ENCODE measurements around the gene NPEPL1.

Gene NPEPL1

GRCh38 chr20:58659841-58660240 lies 32.8 kb upstream of the NPEPL1 start:
- Histone ChIP-seq H3K4me1 (ENCODE audit: control insufficient read depth in 1 of 2, insufficient read depth in 2 of 2, low read length in 2 of 2) (peaks cover 0 to 42% of the 10 kb centered on the region in 2 donors), H3K27ac (ENCODE audit: low read length) (peak overlapping the region; percentile 24), H3K36me3 (ENCODE audit: control insufficient read depth in 1 of 2, insufficient read depth in 2 of 2, low read length in 2 of 2) (peaks cover 7 to 10% of the 10 kb centered on the region in 2 donors)

GRCh38 chr20:58660855-58661597 lies 31.6 kb upstream of the NPEPL1 start:
- Histone ChIP-seq H3K27me3 (ENCODE audit: low read depth, low read length) (no peaks in the 10 kb centered on the region), H3K4me1 (ENCODE audit: control insufficient read depth in 1 of 2, insufficient read depth in 2 of 2, low read length in 2 of 2) (peaks cover 0 to 32% of the 10 kb centered on the region in 2 donors), H3K36me3 (ENCODE audit: control insufficient read depth in 1 of 2, insufficient read depth in 2 of 2, low read length in 2 of 2) (peaks cover 7 to 13% of the 10 kb centered on the region in 2 donors), H3K4me3 (ENCODE audit: low read depth in 1 of 2, low read length in 2 of 2) (no peak overlapping the region), H3K9me3 (ENCODE audit: control insufficient read depth in 1 of 2, low read length in 2 of 2) (no peaks in the 10 kb centered on the region), H3K27ac (ENCODE audit: low read length) (peak overlapping the region; percentile 24)

More at GRCh38 chr20:58659841-58660240, 32.8 kb upstream of the NPEPL1 start:
- Histone ChIP-seq H3K9me3 (ENCODE audit: control insufficient read depth in 1 of 2, low read length in 2 of 2) (no peaks in the 10 kb centered on the region), H3K27me3 (ENCODE audit: low read depth, low read length) (no peaks in the 10 kb centered on the region), H3K4me3 (ENCODE audit: low read depth in 1 of 2, low read length in 2 of 2) (no peak overlapping the region)

- H3K4me3 ChIP-seq (ENCODE audit: low read depth in 1 of 2, low read length in 2 of 2), result no peak overlapping the region
- no peak overlapping the region for H3K27ac ChIP-seq (ENCODE audit: low read length)
- H3K4me1 ChIP-seq (ENCODE audit: control insufficient read depth in 1 of 2, insufficient read depth in 2 of 2, low read length in 2 of 2), result peaks cover 0 to 24% of the 10 kb centered on the region in 2 donors
- H3K27me3 ChIP-seq (ENCODE audit: low read depth, low read length), result no peaks in the 10 kb centered on the region
- H3K9me3 ChIP-seq (ENCODE audit: control insufficient read depth in 1 of 2, low read length in 2 of 2), result no peaks in the 10 kb centered on the region
- H3K36me3 ChIP-seq (ENCODE audit: control insufficient read depth in 1 of 2, insufficient read depth in 2 of 2, low read length in 2 of 2), result peaks cover 7 to 13% of the 10 kb centered on the region in 2 donors
Observed at GRCh38 chr20:58661598-58662473, 30.8 kb upstream of the NPEPL1 start.

GRCh38 chr20:58664331-58664730 lies 28.3 kb upstream of the NPEPL1 start:
- H3K4me3 ChIP-seq (ENCODE audit: low read depth in 1 of 2, low read length in 2 of 2), result no peak overlapping the region
- peaks cover 0 to 5% of the 10 kb centered on the region in 2 donors for H3K4me1 ChIP-seq (ENCODE audit: control insufficient read depth in 1 of 2, insufficient read depth in 2 of 2, low read length in 2 of 2)
- no peaks in the 10 kb centered on the region for H3K27me3 ChIP-seq (ENCODE audit: low read depth, low read length)
- no peaks in the 10 kb centered on the region for H3K9me3 ChIP-seq (ENCODE audit: control insufficient read depth in 1 of 2, low read length in 2 of 2)
- no peak overlapping the region for H3K27ac ChIP-seq (ENCODE audit: low read length)
- H3K36me3 ChIP-seq (ENCODE audit: control insufficient read depth in 1 of 2, insufficient read depth in 2 of 2, low read length in 2 of 2), result peaks cover 21 to 30% of the 10 kb centered on the region in 2 donors

- Histone ChIP-seq H3K4me1 (ENCODE audit: control insufficient read depth in 1 of 2, insufficient read depth in 2 of 2, low read length in 2 of 2) (peaks cover 0 to 5% of the 10 kb centered on the region in 2 donors), H3K4me3 (ENCODE audit: low read depth in 1 of 2, low read length in 2 of 2) (no peak overlapping the region), H3K9me3 (ENCODE audit: control insufficient read depth in 1 of 2, low read length in 2 of 2) (no peaks in the 10 kb centered on the region), H3K27me3 (ENCODE audit: low read depth, low read length) (no peaks in the 10 kb centered on the region), H3K27ac (ENCODE audit: low read length) (no peak overlapping the region), H3K36me3 (ENCODE audit: control insufficient read depth in 1 of 2, insufficient read depth in 2 of 2, low read length in 2 of 2) (peaks cover 26 to 35% of the 10 kb centered on the region in 2 donors)
Observed at GRCh38 chr20:58664883-58665282, 27.7 kb upstream of the NPEPL1 start.

GRCh38 chr20:58665606-58666005 lies 27.0 kb upstream of the NPEPL1 start:
- no peak overlapping the region for H3K4me3 ChIP-seq (ENCODE audit: low read depth in 1 of 2, low read length in 2 of 2)
- H3K27me3 ChIP-seq (ENCODE audit: low read depth, low read length), result no peaks in the 10 kb centered on the region
- H3K36me3 ChIP-seq (ENCODE audit: control insufficient read depth in 1 of 2, insufficient read depth in 2 of 2, low read length in 2 of 2), result peaks cover 34 to 41% of the 10 kb centered on the region in 2 donors
- H3K4me1 ChIP-seq (ENCODE audit: control insufficient read depth in 1 of 2, insufficient read depth in 2 of 2, low read length in 2 of 2), result peaks cover 0 to 5% of the 10 kb centered on the region in 2 donors
- no peaks in the 10 kb centered on the region for H3K9me3 ChIP-seq (ENCODE audit: control insufficient read depth in 1 of 2, low read length in 2 of 2)
- no peak overlapping the region for H3K27ac ChIP-seq (ENCODE audit: low read length)

- H3K4me1 ChIP-seq (ENCODE audit: control insufficient read depth in 1 of 2, insufficient read depth in 2 of 2, low read length in 2 of 2), result no peaks in the 10 kb centered on the region
- H3K36me3 ChIP-seq (ENCODE audit: control insufficient read depth in 1 of 2, insufficient read depth in 2 of 2, low read length in 2 of 2), result peaks cover 38 to 40% of the 10 kb centered on the region in 2 donors
Observed at GRCh38 chr20:58666702-58667101, 25.9 kb upstream of the NPEPL1 start.

GRCh38 chr20:58667975-58668374 lies 24.6 kb upstream of the NPEPL1 start:
- Histone ChIP-seq H3K36me3 (ENCODE audit: control insufficient read depth in 1 of 2, insufficient read depth in 2 of 2, low read length in 2 of 2) (peaks cover 44 to 46% of the 10 kb centered on the region in 2 donors), H3K27ac (ENCODE audit: low read length) (no peak overlapping the region), H3K4me3 (ENCODE audit: low read depth in 1 of 2, low read length in 2 of 2) (no peak overlapping the region), H3K27me3 (ENCODE audit: low read depth, low read length) (no peaks in the 10 kb centered on the region), H3K4me1 (ENCODE audit: control insufficient read depth in 1 of 2, insufficient read depth in 2 of 2, low read length in 2 of 2) (no peaks in the 10 kb centered on the region), H3K9me3 (ENCODE audit: control insufficient read depth in 1 of 2, low read length in 2 of 2) (no peaks in the 10 kb centered on the region)

More at GRCh38 chr20:58666702-58667101, 25.9 kb upstream of the NPEPL1 start:
- Histone ChIP-seq H3K27me3 (ENCODE audit: low read depth, low read length) (no peaks in the 10 kb centered on the region), H3K27ac (ENCODE audit: low read length) (no peak overlapping the region), H3K9me3 (ENCODE audit: control insufficient read depth in 1 of 2, low read length in 2 of 2) (no peaks in the 10 kb centered on the region), H3K4me3 (ENCODE audit: low read depth in 1 of 2, low read length in 2 of 2) (no peak overlapping the region)

GRCh38 chr20:58668901-58669286 lies 23.7 kb upstream of the NPEPL1 start:
- Histone ChIP-seq H3K27me3 (ENCODE audit: low read depth, low read length) (no peaks in the 10 kb centered on the region), H3K9me3 (ENCODE audit: control insufficient read depth in 1 of 2, low read length in 2 of 2) (no peaks in the 10 kb centered on the region), H3K4me1 (ENCODE audit: control insufficient read depth in 1 of 2, insufficient read depth in 2 of 2, low read length in 2 of 2) (no peaks in the 10 kb centered on the region), H3K27ac (ENCODE audit: low read length) (no peak overlapping the region), H3K36me3 (ENCODE audit: control insufficient read depth in 1 of 2, insufficient read depth in 2 of 2, low read length in 2 of 2) (peaks cover 48 to 55% of the 10 kb centered on the region in 2 donors), H3K4me3 (ENCODE audit: low read depth in 1 of 2, low read length in 2 of 2) (no peak overlapping the region)

- no peak overlapping the region for H3K27ac ChIP-seq (ENCODE audit: low read length)
- peaks cover 46 to 60% of the 10 kb centered on the region in 2 donors for H3K36me3 ChIP-seq (ENCODE audit: control insufficient read depth in 1 of 2, insufficient read depth in 2 of 2, low read length in 2 of 2)
- no peaks in the 10 kb centered on the region for H3K4me1 ChIP-seq (ENCODE audit: control insufficient read depth in 1 of 2, insufficient read depth in 2 of 2, low read length in 2 of 2)
- H3K27me3 ChIP-seq (ENCODE audit: low read depth, low read length), result no peaks in the 10 kb centered on the region
- no peak overlapping the region for H3K4me3 ChIP-seq (ENCODE audit: low read depth in 1 of 2, low read length in 2 of 2)
- no peaks in the 10 kb centered on the region for H3K9me3 ChIP-seq (ENCODE audit: control insufficient read depth in 1 of 2, low read length in 2 of 2)
Observed at GRCh38 chr20:58669287-58670006, 23.2 kb upstream of the NPEPL1 start.

GRCh38 chr20:58670102-58670501 lies 22.5 kb upstream of the NPEPL1 start:
- H3K4me3 ChIP-seq (ENCODE audit: low read depth in 1 of 2, low read length in 2 of 2), result no peak overlapping the region
- H3K27me3 ChIP-seq (ENCODE audit: low read depth, low read length), result no peaks in the 10 kb centered on the region
- H3K36me3 ChIP-seq (ENCODE audit: control insufficient read depth in 1 of 2, insufficient read depth in 2 of 2, low read length in 2 of 2), result peaks cover 53 to 64% of the 10 kb centered on the region in 2 donors
- H3K9me3 ChIP-seq (ENCODE audit: control insufficient read depth in 1 of 2, low read length in 2 of 2), result no peaks in the 10 kb centered on the region
- no peak overlapping the region for H3K27ac ChIP-seq (ENCODE audit: low read length)
- no peaks in the 10 kb centered on the region for H3K4me1 ChIP-seq (ENCODE audit: control insufficient read depth in 1 of 2, insufficient read depth in 2 of 2, low read length in 2 of 2)
